ENCODE data around the gene SH2B3.

GRCh38 chr12:111409403-111409779, 3.7 kb downstream of the SH2B3 start:
- TF ChIP-seq ELF4 (IDR thresholded peaks at IDR 0.05) (no peak), HDGF (IDR thresholded peaks at IDR 0.05; ENCODE audit: borderline replicate concordance) (no peak), FOXA1 (IDR thresholded peaks at IDR 0.05) (no peak), PKNOX1 (IDR thresholded peaks at IDR 0.05) (no peak), SP1 (IDR thresholded peaks at IDR 0.05) (no peak), ZNF384 (IDR thresholded peaks at IDR 0.05) (no peak), TARDBP (IDR thresholded peaks at IDR 0.05) (no peak), FOXK2 (IDR thresholded peaks at IDR 0.05) (no peak), NFRKB (IDR thresholded peaks at IDR 0.05) (no peak)

Data from HEK293T (cell line).